Activated CD8-positive, alpha-beta T cell treated with anti-CD3 and anti-CD28 coated beads, Interleukin-2, amount 10 ng/mL, durations not matched to agents 7 days and 5 days (primary cell): ENCODE measurements around the gene SSC5D. TPM values are rescaled to one million over a fixed set of nuclear protein-coding genes. Genes with fewer than 3 reads are reported as not detected.

ENCODE experiments used
- ATAC-seq: fragments of 150-1000 bp; cut with Tn5 transposase; one replicate; pipeline ENCODE4 v1.10.0; 2021; ENCODE audit warnings: moderate library complexity
- CTCF ChIA-PET: fragments of 350-600 bp; sonication (Branson Sonifier 250); formaldehyde crosslinking; loops from one replicate; lab custom pipeline; 2021; ENCODE audit warnings: antibody characterized with exemption; lab: Charles Lee
- POLR2A ChIA-PET: fragments of 350-600 bp; sonication (Branson Sonifier 250); formaldehyde crosslinking; loops from one replicate; lab custom pipeline; 2021; ENCODE audit warnings: antibody characterized with exemption; lab: Charles Lee
- DNase-seq: peaks from one replicate; pipeline ENCODE4 v3.0.0-alpha.2; 2020
- H3K27ac Mint-ChIP-seq: one replicate; pipeline ENCODE4 v1.8.0; 2021; ENCODE audit warnings: mild to moderate bottlenecking, mixed read lengths
- H3K27me3 Mint-ChIP-seq: one replicate; pipeline ENCODE4 v1.8.0; 2021; ENCODE audit warnings: low read depth, mixed read lengths
- H3K36me3 Mint-ChIP-seq: one replicate; pipeline ENCODE4 v1.8.0; 2021; ENCODE audit warnings: low read depth, mixed read lengths
- H3K4me1 Mint-ChIP-seq: one replicate; pipeline ENCODE4 v1.8.0; 2021; ENCODE audit warnings: low read depth, mixed read lengths
- H3K4me3 Mint-ChIP-seq: one replicate; pipeline ENCODE4 v1.8.0; 2021; ENCODE audit warnings: mild to moderate bottlenecking, mixed read lengths
- H3K9me3 Mint-ChIP-seq: one replicate; pipeline ENCODE4 v1.8.0; 2022; ENCODE audit warnings: mixed read lengths; ENCODE audit not compliant: insufficient read depth
- total RNA-seq, 2 experiments: library from RNA; stranded (reverse); gene quantifications; one replicate each; pipeline ENCODE4 v1.2.3, GENCODE V29; 2021

SSC5D gene
- total RNA-seq, 2 experiments from 2014 or later: 0.50 to 0.55 TPM

GRCh38 chr19:55546822-55547614 is 58.8 kb downstream of the SSC5D start:
- H3K4me1 Mint-ChIP-seq: no peaks in the 10 kb centered on the region
- no peak overlapping the region for H3K27ac Mint-ChIP-seq
- peaks cover 3% of the 10 kb centered on the region for H3K27me3 Mint-ChIP-seq
- POLR2A ChIA-PET: no interaction called here
- no peak for DNase-seq
- no peak overlapping the region for H3K4me3 Mint-ChIP-seq
- H3K36me3 Mint-ChIP-seq: no peaks in the 10 kb centered on the region
- CTCF ChIA-PET: no interaction called here
- H3K9me3 Mint-ChIP-seq: no peaks in the 10 kb centered on the region
- ATAC-seq: no peak

DNA sequence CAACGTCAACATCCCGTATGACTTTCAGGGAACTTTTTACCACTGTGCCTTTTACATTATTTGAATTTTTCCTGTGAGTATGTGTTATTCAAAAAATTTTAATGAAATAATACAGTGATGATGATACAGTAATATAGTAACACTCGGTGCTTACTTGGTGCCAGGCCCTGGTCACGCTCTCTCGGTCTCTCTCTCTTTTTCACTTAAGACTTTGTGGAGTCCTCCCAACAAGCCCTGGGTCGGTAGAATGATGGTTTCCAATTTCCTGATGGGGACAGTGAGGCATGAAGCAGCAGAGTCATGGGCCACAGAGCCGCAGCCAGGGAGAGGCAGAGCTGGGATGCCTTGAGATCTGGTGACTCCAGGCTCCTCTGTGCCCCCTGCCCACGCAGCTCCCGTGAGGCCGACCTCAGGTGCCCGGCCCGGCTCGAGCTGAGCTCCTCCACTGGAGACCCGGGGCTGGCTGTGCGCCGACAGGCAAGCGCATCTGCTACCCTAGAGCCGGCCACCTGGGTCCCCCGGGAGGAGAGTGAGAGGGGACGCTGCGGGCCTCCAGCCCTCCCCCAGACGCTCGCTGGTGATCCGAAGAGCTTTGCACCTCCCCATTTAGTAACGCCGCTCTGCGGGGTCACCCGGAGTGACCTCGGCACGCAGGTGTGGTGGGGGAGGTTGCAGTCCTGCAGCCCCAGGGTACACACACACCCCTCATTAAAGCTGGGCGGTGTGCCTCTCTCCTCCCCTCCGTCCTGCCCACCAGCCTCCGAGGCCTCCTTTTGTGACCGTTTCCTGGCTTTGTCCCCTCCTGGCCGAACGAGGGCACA is 61.5 kb downstream of the SSC5D start:
- Mint-ChIP-seq H3K9me3 (no peaks in the 10 kb centered on the region), H3K27ac (no peak overlapping the region), H3K4me1 (no peaks in the 10 kb centered on the region), H3K4me3 (no peak overlapping the region), H3K27me3 (peaks cover 3% of the 10 kb centered on the region), H3K36me3 (no peaks in the 10 kb centered on the region)
- ChIA-PET POLR2A (no interaction called here), CTCF (no interaction called here)
- DNase-seq (no peak), ATAC-seq (no peak)

DNA sequence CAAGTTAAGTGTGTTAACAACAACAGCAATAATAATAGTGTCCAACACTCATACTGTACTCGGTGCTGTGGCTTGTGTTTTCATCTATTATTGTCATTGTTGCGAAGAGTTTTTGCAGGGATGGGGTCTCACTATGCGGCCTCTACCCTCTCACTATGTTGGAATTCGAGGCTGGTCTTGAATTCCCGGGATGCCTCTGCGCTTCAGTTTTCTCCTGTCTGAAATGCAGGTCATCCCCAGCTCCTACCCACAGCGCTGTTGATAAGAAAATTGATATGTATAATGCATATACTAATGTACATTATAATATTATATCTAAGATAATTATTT is 62.0 kb downstream of the SSC5D start:
- ChIA-PET POLR2A (no interaction called here), CTCF (no interaction called here)
- H3K27me3 Mint-ChIP-seq: peaks cover 3% of the 10 kb centered on the region
- DNase-seq: no peak
- H3K9me3 Mint-ChIP-seq: no peaks in the 10 kb centered on the region
- ATAC-seq: no peak
- no peak overlapping the region for H3K27ac Mint-ChIP-seq
- no peaks in the 10 kb centered on the region for H3K36me3 Mint-ChIP-seq
- H3K4me1 Mint-ChIP-seq: no peaks in the 10 kb centered on the region
- no peak overlapping the region for H3K4me3 Mint-ChIP-seq

DNA sequence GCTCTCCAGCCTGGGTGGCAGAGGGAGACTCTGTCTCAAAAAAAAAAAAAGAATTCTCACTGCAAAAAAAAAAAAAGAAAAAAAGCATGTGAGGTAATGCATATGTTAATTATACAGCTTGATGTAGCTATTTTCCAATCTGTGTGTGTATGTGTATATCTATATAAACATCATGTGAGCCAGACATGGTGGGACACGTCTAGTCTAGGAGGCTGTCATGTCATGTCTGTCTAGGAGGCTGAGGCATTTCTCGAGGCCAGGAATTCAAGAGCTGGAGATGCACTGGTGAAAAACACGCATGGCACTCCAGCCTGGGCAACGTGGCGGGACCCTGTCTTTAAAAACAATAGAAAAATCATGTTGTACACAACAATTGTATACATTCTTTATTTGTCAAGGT is 64.0 kb downstream of the SSC5D start:
- Mint-ChIP-seq H3K27ac (no peak overlapping the region), H3K4me1 (no peaks in the 10 kb centered on the region), H3K9me3 (no peaks in the 10 kb centered on the region), H3K4me3 (no peak overlapping the region), H3K27me3 (peaks cover 2% of the 10 kb centered on the region), H3K36me3 (no peaks in the 10 kb centered on the region)
- POLR2A ChIA-PET: no interaction called here
- CTCF ChIA-PET: no interaction called here
- no peak for ATAC-seq
- DNase-seq: no peak

DNA sequence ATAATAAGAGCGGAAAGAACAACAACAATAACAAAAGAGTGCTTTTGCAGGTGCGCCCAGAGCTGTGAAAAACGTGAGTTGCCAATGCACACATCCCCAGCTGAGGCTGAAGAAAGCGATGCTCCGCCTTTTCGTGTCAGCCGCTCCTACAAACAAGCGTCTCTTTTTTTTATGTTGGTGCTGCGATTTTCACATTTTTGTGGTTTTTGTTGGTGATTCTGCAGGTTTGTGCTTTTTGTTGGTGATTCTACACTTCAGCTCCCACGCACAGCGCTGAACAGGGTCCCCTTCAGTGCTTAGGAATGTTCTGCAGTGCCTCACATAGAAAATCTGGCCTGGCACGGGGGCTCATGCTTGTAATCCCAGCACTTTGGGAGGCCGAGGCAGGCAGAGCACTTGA is 64.4 kb downstream of the SSC5D start:
- Mint-ChIP-seq H3K27me3 (no peaks in the 10 kb centered on the region), H3K36me3 (no peaks in the 10 kb centered on the region), H3K9me3 (no peaks in the 10 kb centered on the region), H3K27ac (no peak overlapping the region), H3K4me1 (no peaks in the 10 kb centered on the region), H3K4me3 (no peak overlapping the region)
- ATAC-seq (no peak), DNase-seq (no peak)
- POLR2A ChIA-PET: no interaction called here
- CTCF ChIA-PET: no interaction called here

DNA sequence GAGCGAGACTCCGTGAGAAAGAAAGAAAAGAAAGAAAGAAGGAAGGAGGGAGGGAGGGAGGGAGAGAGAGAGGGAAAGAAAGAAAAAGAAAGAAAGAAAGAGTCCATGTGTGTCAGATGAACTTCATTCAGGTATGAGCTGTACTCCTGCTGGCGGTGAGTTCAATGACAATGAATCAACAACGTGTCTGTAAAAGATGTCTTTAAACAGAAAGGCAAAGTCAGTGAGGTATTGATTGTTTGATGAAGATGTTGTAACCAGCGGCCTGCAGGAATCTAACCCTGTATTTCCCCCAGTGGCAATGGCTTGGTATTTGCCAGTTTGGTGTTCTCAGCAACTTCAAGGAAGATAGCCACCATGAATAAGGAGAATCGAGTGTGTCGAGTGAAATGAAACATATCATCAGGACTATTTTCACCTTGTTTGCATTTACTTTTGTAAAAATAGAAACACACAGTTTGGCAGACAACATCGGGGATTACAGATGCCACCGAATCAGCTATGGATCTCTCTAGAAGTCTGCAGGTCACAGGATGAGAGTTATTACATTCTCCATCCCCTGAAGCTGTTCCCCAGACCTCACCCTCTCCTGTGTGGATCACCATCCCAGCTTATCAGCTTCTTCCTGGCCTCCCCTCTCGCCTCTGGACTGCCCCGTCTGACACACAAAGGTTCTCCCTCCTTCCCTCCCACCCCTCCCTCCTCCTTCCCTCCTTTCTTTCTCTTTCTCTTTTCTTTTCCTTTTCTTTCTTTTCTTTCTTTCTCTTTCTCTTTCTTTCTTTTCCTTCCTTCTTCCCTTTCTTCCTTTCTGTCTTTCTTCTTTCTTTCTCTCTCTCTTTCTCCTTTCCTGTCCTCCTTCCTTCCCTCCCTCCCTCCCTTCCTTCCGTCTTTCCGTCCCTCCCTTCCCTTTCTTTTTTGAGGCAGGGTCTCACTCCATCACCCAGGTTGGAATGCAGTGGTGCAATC is 65.3 kb downstream of the SSC5D start:
- DNase-seq (no peak), ATAC-seq (no peak)
- no peaks in the 10 kb centered on the region for H3K27me3 Mint-ChIP-seq
- H3K4me3 Mint-ChIP-seq: no peak overlapping the region
- H3K36me3 Mint-ChIP-seq: no peaks in the 10 kb centered on the region
- ChIA-PET POLR2A (no interaction called here), CTCF (no interaction called here)
- H3K4me1 Mint-ChIP-seq: no peaks in the 10 kb centered on the region
- H3K27ac Mint-ChIP-seq: no peak overlapping the region
- H3K9me3 Mint-ChIP-seq: no peaks in the 10 kb centered on the region

GRCh38 chr19:55554302-55554701 is 66.1 kb downstream of the SSC5D start:
- Mint-ChIP-seq H3K36me3 (no peaks in the 10 kb centered on the region), H3K9me3 (no peaks in the 10 kb centered on the region), H3K27ac (no peak overlapping the region), H3K27me3 (no peaks in the 10 kb centered on the region), H3K4me1 (no peaks in the 10 kb centered on the region), H3K4me3 (no peak overlapping the region)
- ATAC-seq (no peak), DNase-seq (no peak)
- ChIA-PET POLR2A (no interaction called here), CTCF (no interaction called here)

DNA sequence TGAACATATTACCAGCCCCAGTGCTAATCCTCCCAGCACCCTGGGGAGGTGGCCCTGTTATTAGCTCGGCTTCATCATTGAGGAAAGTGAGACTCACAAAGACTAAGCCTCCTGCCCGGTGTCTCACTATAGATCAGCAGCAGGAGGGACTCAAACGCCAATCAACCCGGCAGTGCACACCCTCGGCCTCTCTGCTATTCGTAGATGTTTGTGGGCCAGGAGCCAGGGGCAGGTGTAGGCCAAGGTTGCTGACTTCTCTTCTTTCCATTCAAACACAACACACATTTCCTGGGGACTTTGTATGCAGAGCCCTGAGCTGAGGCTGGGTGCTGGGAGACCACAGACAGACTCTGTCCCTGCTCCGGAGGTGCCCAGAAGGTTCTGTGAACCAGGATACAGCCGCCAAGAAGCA is 66.5 kb downstream of the SSC5D start:
- Mint-ChIP-seq H3K4me1 (no peaks in the 10 kb centered on the region), H3K27ac (no peak overlapping the region), H3K36me3 (no peaks in the 10 kb centered on the region), H3K4me3 (no peak overlapping the region), H3K27me3 (no peaks in the 10 kb centered on the region), H3K9me3 (no peaks in the 10 kb centered on the region)
- no peak for DNase-seq
- no peak for ATAC-seq
- ChIA-PET CTCF (no interaction called here), POLR2A (no interaction called here)

DNA sequence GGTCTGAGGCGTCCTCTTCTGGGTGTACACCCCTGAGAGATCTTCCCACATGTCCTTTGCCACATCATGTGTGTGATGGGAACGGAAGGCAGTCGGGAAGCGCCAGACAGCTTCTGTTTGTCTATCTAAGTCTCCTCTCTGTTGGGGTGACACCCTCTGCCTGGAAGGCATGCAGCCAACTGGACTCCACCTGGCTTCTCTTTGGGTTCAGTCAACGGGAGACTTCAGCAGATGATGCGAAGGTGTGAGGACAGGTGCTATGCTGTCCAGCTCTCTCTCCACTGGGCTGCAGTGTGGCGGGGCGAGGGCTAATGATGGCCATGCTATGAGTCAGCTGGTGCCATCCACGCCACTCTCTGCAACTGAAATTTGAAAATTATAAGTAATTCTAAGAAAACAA is 71.4 kb downstream of the SSC5D start:
- CTCF ChIA-PET: no interaction called here
- Mint-ChIP-seq H3K36me3 (no peaks in the 10 kb centered on the region), H3K27me3 (no peaks in the 10 kb centered on the region), H3K4me3 (no peak overlapping the region), H3K9me3 (no peaks in the 10 kb centered on the region), H3K27ac (no peak overlapping the region), H3K4me1 (no peaks in the 10 kb centered on the region)
- DNase-seq (no peak), ATAC-seq (no peak)
- POLR2A ChIA-PET: no interaction called here

- H3K27me3 Mint-ChIP-seq: peaks cover 2% of the 10 kb centered on the region
- ATAC-seq: no peak
- no peak overlapping the region for H3K4me3 Mint-ChIP-seq
- POLR2A ChIA-PET: no interaction called here
- CTCF ChIA-PET: no interaction called here
- H3K27ac Mint-ChIP-seq: no peak overlapping the region
- H3K4me1 Mint-ChIP-seq: no peaks in the 10 kb centered on the region
- H3K36me3 Mint-ChIP-seq: no peaks in the 10 kb centered on the region
- DNase-seq: no peak
- no peaks in the 10 kb centered on the region for H3K9me3 Mint-ChIP-seq
These were observed 75.0 kb downstream of the SSC5D start for GRCh38 chr19:55563261-55563690.

DNA sequence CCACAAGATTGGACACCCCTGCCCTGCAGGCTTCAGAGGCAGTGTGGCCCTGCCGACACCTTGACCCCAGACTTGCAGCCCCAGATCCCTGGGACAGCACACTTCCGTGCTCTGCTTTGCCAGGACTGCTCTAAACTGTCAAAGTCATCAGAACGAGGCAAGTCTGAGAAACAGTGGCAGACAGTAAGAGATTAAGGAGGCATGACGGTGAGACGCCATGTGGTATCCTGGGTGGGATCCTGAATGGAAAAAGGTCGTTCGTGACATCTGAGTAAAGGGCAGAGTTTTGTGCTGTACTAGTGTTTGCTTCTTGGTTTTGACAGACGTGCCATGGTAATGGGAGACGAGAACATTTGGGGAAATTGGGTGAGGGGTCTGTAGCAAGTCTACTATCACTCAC is 78.6 kb downstream of the SSC5D start:
- peaks cover 2% of the 10 kb centered on the region for H3K27me3 Mint-ChIP-seq
- DNase-seq: no peak
- no peak overlapping the region for H3K4me3 Mint-ChIP-seq
- no peaks in the 10 kb centered on the region for H3K36me3 Mint-ChIP-seq
- CTCF ChIA-PET: interaction anchor here (0.9 kb wide), 1 partner anchor 65 kb away, joined by 4 read pairs; no protein-coding TSS in a partner anchor
- no peaks in the 10 kb centered on the region for H3K4me1 Mint-ChIP-seq
- H3K27ac Mint-ChIP-seq: no peak overlapping the region
- POLR2A ChIA-PET: no interaction called here
- H3K9me3 Mint-ChIP-seq: no peaks in the 10 kb centered on the region
- ATAC-seq: no peak
